Common myeloid progenitor, CD34-positive (primary cell): ENCODE data around the gene RNU4-1. TPM values are rescaled to one million over a fixed set of nuclear protein-coding genes. Genes with fewer than 3 reads are reported as not detected.
A peak's percentile ranks its signal among the peaks of the same experiment; 100 is the strongest.
"Not testable (repeated sequence)": the region's sequence is repeated elsewhere in the genome, so short reads cannot be mapped to it uniquely, and the experiment has no call there.

Experiments
- CTCF ChIA-PET: fragments of 350-600 bp; sonication (Branson Sonifier 250); formaldehyde crosslinking; loops from one replicate; lab custom pipeline; 2021; ENCODE audit warnings: antibody characterized with exemption; lab: Charles Lee
- POLR2A ChIA-PET: fragments of 350-600 bp; sonication (Branson Sonifier 250); formaldehyde crosslinking; loops from one replicate; lab custom pipeline; 2021; ENCODE audit warnings: antibody characterized with exemption; lab: Charles Lee
- DNase-seq, 3 donors: peaks; one replicate each; pipeline versions ENCODE4 v3.0.0 to v3.0.0-alpha.2; 2013
- H3K27ac ChIP-seq, 2 experiments: 1 replicate in 1 of 2; 2 replicates in 1 of 2; pipeline ENCODE4 v1.7.0; 2013; ENCODE audit warnings: inconsistent platforms in 2 of 2, low read length in 2 of 2, mild to moderate bottlenecking in 2 of 2, low read depth in 1 of 2, moderate library complexity in 1 of 2; ENCODE audit not compliant: severe bottlenecking in 2 of 2, insufficient read depth in 1 of 2, poor library complexity in 1 of 2
- H3K27me3 ChIP-seq, 5 experiments: replicated peaks in 2 of 5; 1 replicate in 3 of 5; 2 replicates in 2 of 5; pipeline versions ENCODE4 v1.6.1 to v1.7.0; 2013; ENCODE audit warnings: low read length in 4 of 5, mild to moderate bottlenecking in 2 of 5, moderate library complexity in 2 of 5, inconsistent platforms in 1 of 5; ENCODE audit not compliant: insufficient read depth in 5 of 5, control insufficient read depth in 4 of 5
- H3K36me3 ChIP-seq, 4 experiments: 1 replicate in 2 of 4; 2 replicates in 2 of 4; pipeline versions ENCODE4 v1.6.1 to v1.7.0; 2013; ENCODE audit warnings: low read length in 3 of 4, control low read depth in 1 of 4, mild to moderate bottlenecking in 1 of 4; ENCODE audit not compliant: control insufficient read depth in 4 of 4, insufficient read depth in 4 of 4
- H3K4me1 ChIP-seq, 4 experiments: 1 replicate in 3 of 4; 2 replicates in 1 of 4; pipeline versions ENCODE4 v1.6.1 to v1.7.1; 2013; ENCODE audit warnings: low read length in 3 of 4, mild to moderate bottlenecking in 3 of 4, control low read depth in 1 of 4, inconsistent platforms in 1 of 4, moderate library complexity in 1 of 4; ENCODE audit not compliant: control insufficient read depth in 4 of 4, insufficient read depth in 4 of 4; ENCODE audit errors: control extremely low read depth in 1 of 4
- H3K4me3 ChIP-seq, 7 experiments: 1 replicate in 4 of 7; 2 replicates in 3 of 7; pipeline versions ENCODE4 v1.5.1 to v1.7.0; 2013; ENCODE audit warnings: mild to moderate bottlenecking in 7 of 7, low read length in 6 of 7, moderate library complexity in 6 of 7, inconsistent platforms in 2 of 7, low read depth in 2 of 7, control low read depth in 1 of 7; ENCODE audit not compliant: insufficient read depth in 4 of 7, control insufficient read depth in 1 of 7; ENCODE audit errors: extremely low read depth in 1 of 7
- H3K9me3 ChIP-seq, 5 experiments: 1 replicate in 4 of 5; 2 replicates in 1 of 5; pipeline versions ENCODE4 v1.6.1 to v1.7.1; 2013; ENCODE audit warnings: low read length in 4 of 5, mild to moderate bottlenecking in 2 of 5, inconsistent platforms in 1 of 5, low read depth in 1 of 5, moderate library complexity in 1 of 5; ENCODE audit not compliant: control insufficient read depth in 4 of 5, insufficient read depth in 2 of 5; ENCODE audit errors: control extremely low read depth in 1 of 5
- WGBS: methylation state at CpG from one replicate; pipeline ENCODE4 v1.1.5; 2013; ENCODE audit not compliant: insufficient coverage; 5-methylcytosine and 5-hydroxymethylcytosine counted together
- polyA plus RNA-seq: library from polyadenylated mRNA; unstranded; fragments of 120-200 nt; gene quantifications from one replicate; pipeline ENCODE4 v1.2.1, GENCODE V29; 2013

Gene RNU4-1
- not detected for polyA plus RNA-seq

GRCh38 chr12:120292661-120293531 is at the start of gene RNU4-1:
RNU4-1 (minus strand) TSS chr12:120293237.
- Histone ChIP-seq H3K4me3 (peak within 1 kb of the TSS; percentile 67 to 90 (median 76)), H3K36me3 (no peaks in the 10 kb centered on the region), H3K9me3 (no peaks in the 10 kb centered on the region), H3K27me3 (no peaks in the 10 kb centered on the region), H3K27ac (peak within 1 kb of the TSS; percentile 100), H3K4me1 (peaks cover 3 to 26% (median 16%) of the 10 kb centered on the region in 4 experiments)
- WGBS: 0% methylated on average over 22 of the region's 29 CpGs
- ChIA-PET POLR2A (interaction anchor here (0.6 to 4.0 kb wide), 17 partner anchors 9 to 176 kb away, joined by 3 to 113 read pairs (median 8); partner anchors contain the start of genes PXN, RAB35, RPLP0 and SIRT4), CTCF (interaction anchor here (1.0 to 5.3 kb wide), 5 partner anchors 9 to 66 kb away, joined by 3 to 64 read pairs (median 4); partner anchors contain the start of gene SIRT4)
- DNase-seq: peak; percentile 93 to 96 (median 94)

DNA sequence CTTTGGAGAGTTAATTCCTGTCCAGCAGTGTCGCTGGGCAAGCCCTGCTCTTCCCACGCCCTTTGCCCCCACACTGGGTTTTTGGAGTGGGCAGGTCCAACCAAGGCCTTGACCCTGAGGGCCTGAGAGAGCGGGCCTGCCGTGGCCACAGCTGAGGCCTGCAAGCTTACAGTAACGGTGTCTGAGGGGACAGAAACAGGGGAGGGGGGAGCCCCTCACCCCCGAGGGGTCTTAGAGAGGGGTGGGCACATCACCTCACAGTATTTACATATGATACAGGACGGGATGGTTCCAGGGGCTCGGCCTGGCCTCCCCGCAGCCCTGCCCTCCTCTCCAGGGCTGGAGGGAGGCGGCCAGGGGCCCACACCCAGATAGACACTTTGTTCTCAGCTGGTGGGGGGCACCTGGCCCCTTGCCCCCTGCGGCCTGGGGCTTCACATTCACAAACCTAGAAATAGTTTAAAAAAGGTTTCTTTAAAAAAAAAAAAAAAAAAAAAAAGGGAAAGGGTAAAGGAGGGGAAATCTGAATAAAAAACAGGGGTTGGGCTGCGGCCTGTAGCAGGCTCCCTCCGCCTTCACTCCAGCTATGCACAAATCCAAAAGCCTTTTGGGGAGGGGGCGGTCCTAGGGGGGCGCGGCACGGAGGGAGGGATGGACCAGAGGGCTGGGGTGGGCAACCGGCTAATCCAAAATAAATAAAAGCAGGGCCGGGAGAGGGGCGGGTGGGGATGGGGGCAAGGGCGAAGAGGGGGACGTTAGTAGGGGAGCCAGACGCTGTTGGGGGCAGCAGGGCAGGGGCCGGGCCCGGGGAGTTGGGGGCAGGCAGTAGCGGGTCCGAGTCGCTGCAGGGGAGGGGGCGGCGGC is 49.4 kb upstream of the RNU4-1 start:
- 84% methylated on average over 17 of the region's 30 CpGs for WGBS

GRCh38 chr12:120339256-120339655 is 46.2 kb upstream of the RNU4-1 start:
- H3K4me1 ChIP-seq: no peaks in the 10 kb centered on the region
- no peak overlapping the region for H3K27ac ChIP-seq
- no peak for DNase-seq
- ChIA-PET CTCF (interaction anchor here (1.4 to 1.5 kb wide), 2 partner anchors 9 to 127 kb away, joined by 3 to 4 read pairs; no protein-coding TSS in a partner anchor), POLR2A (interaction anchor here (0.6 kb wide), 1 partner anchor 21 kb away, joined by 3 read pairs; no protein-coding TSS in a partner anchor)
- no peaks in the 10 kb centered on the region for H3K36me3 ChIP-seq
- no peaks in the 10 kb centered on the region for H3K27me3 ChIP-seq
- H3K9me3 ChIP-seq: peaks cover 0 to 17% (median 9%) of the 10 kb centered on the region in 5 experiments
- 95% methylated on average over 4 of the region's 4 CpGs for WGBS
- H3K4me3 ChIP-seq: no peak overlapping the region

More for the DNA sequence above, 49.4 kb upstream of the RNU4-1 start:
- Histone ChIP-seq H3K4me3 (no peak overlapping the region), H3K4me1 (no peaks in the 10 kb centered on the region), H3K9me3 (peaks cover 0 to 10% (median 2%) of the 10 kb centered on the region in 5 experiments), H3K27me3 (no peaks in the 10 kb centered on the region), H3K27ac (no peak overlapping the region), H3K36me3 (no peaks in the 10 kb centered on the region)
- DNase-seq: no peak
- ChIA-PET CTCF (no interaction called here), POLR2A (no interaction called here)

DNA sequence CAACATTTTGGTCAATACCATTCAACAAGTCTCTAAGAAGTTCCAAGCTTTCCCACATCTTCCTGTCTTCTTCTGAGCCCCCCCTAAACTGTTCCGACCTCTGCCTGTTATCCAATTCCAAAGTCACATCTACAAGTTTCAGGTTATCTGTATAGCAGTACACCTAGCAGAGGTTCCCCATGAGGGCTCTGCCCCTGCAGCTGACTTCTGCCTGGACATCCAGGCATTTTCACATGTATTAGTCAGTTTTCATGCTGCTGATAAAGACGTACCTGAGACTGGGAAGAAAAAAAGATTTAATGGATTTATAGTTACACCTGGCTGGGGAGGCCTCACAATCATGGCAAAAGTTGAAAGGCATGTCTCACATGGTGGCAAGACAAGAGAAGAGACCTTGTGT is 44.7 kb upstream of the RNU4-1 start:
- no CpG with 5 or more reads among the region's 2 CpGs for WGBS

GRCh38 chr12:120336392-120336791 is 43.4 kb upstream of the RNU4-1 start:
- peaks cover 0 to 17% (median 9%) of the 10 kb centered on the region in 5 experiments for H3K9me3 ChIP-seq
- POLR2A ChIA-PET, H3K4me1 ChIP-seq, H3K27ac ChIP-seq, DNase-seq, H3K27me3 ChIP-seq, H3K4me3 ChIP-seq, H3K36me3 ChIP-seq: not testable (repeated sequence)
- WGBS: no CpG with 5 or more reads among the region's 2 CpGs
- CTCF ChIA-PET: interaction anchor here (1.5 to 1.8 kb wide), 2 partner anchors 12 to 311 kb away, joined by 3 to 5 read pairs; no protein-coding TSS in a partner anchor

More for the DNA sequence above, 44.7 kb upstream of the RNU4-1 start:
- Histone ChIP-seq H3K36me3 (no peaks in the 10 kb centered on the region), H3K4me3 (no peak overlapping the region), H3K27ac (no peak overlapping the region), H3K27me3 (peaks cover 0 to 2% (median 0%) of the 10 kb centered on the region in 5 experiments), H3K4me1 (no peaks in the 10 kb centered on the region), H3K9me3 (peaks cover 0 to 17% (median 9%) of the 10 kb centered on the region in 5 experiments)
- CTCF ChIA-PET: interaction anchor here (1.2 to 1.8 kb wide), 2 partner anchors 9 to 310 kb away, joined by 3 to 6 read pairs; no protein-coding TSS in a partner anchor
- POLR2A ChIA-PET: no interaction called here
- peak in 1 of 3 donors; percentile 10 for DNase-seq

- H3K9me3 ChIP-seq: peaks cover 0 to 17% (median 9%) of the 10 kb centered on the region in 5 experiments
- H3K36me3 ChIP-seq, POLR2A ChIA-PET, H3K4me1 ChIP-seq, H3K27me3 ChIP-seq, H3K4me3 ChIP-seq, H3K27ac ChIP-seq: not testable (repeated sequence)
- peak in 2 of 3 donors; percentile 36 to 37 for DNase-seq
- 10% methylated on average over 8 of the region's 12 CpGs for WGBS
- CTCF ChIA-PET: interaction anchor here (0.8 to 1.5 kb wide), 3 partner anchors 9 to 13 kb away, joined by 3 to 5 read pairs (median 5); no protein-coding TSS in a partner anchor
Measured at GRCh38 chr12:120335447-120335846, 42.4 kb upstream of the RNU4-1 start.
